ENCODE data around the gene ZNF70. TPM values are rescaled to one million over a fixed set of nuclear protein-coding genes. Genes with fewer than 3 reads are reported as not detected.

ZNF70 gene
- total and polyA plus RNA-seq, 2 of the 13 experiments (the other 11 are each of a cell fraction or from before 2014, with no cell fraction given) = 0.62 to 3.6 TPM

DNA sequence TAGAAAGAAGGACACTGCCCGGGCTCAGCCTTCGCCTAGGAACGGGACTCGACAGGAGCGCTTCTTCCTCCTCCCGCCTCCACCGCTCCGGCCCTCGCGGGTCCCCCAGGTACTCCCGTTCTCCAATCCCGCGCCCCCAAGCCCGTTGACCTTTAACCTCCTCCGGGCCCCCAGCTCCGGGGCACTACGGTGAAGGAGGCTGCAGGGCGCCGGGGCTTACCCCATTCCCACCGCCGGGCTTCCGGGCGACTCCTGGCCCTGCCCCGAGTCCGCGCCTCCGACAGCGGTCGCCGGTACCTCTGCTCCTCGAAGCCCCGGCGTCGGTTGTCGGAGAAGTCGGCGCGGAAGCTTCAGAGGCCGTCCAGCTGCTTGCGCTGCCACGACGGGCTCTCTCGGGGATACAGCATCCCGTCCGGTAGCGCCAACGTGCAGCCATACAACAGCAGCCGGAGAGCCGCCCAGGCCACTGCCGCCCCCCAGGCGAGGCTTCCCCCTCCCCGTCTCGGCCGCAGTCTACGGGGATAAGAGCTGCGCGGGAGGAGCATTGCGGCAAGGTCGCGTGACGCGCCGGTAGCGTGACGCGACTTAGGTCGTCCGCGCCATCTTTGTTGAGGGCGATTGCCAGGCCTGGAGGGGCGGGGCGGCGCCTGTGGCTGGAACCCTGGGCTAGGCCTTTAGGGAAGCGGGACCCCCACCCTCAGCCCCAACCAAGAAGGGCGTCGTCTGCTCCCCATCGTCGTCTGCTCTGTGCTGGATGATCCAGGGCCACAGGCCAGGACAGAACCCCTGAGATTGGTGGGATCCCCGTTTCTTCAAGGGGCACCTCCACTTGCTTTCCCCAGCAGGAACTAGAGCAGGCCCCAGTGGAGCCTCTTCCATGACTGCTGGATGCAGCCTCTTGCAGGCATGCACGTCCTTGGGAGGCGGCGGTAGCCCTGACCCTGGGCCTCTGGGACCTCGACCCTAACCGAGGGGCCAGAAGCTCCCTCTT, 33.8 kb downstream of the ZNF70 start (continued):
- TF ChIP-seq SYNCRIP (IDR thresholded peaks at IDR 0.05; ENCODE audit: insufficient read depth, low read depth, low read length) = no peak
- TF ChIP-seq SNAPC2 (CRISPR knock-in tag; IDR thresholded peaks at IDR 0.05) = 0 out of 2 replicates have a peak, but pooled peaks have one; percentile 65
- TF ChIP-seq ZC3H13 (CRISPR knock-in tag; IDR thresholded peaks at IDR 0.05) = peak; percentile 73; the same call in 1 of the 2 replicates
- no peak for TF ChIP-seq ZNF251 (CRISPR knock-in tag; IDR thresholded peaks at IDR 0.05)
- TF ChIP-seq STAT5B (CRISPR knock-in tag; IDR thresholded peaks at IDR 0.05) = no peak
- TF ChIP-seq PAX8 (CRISPR knock-in tag; IDR thresholded peaks at IDR 0.05; ENCODE audit: borderline replicate concordance) = no peak
- no peak for TF ChIP-seq SMARCC2 (IDR thresholded peaks at IDR 0.05)
- no peak for TF ChIP-seq SCMH1 (CRISPR knock-in tag; IDR thresholded peaks at IDR 0.05; ENCODE audit: borderline replicate concordance)
- no peak for TF ChIP-seq TAF15 (IDR thresholded peaks at IDR 0.05; ENCODE audit: low read depth, low read length, poor library complexity, severe bottlenecking)
- no peak for TF ChIP-seq JUNB (CRISPR knock-in tag; IDR thresholded peaks at IDR 0.05; ENCODE audit: borderline replicate concordance)
- TF ChIP-seq RXRA (CRISPR knock-in tag; IDR thresholded peaks at IDR 0.05) = peak; percentile 70; the same call in 1 of the 2 replicates
- TF ChIP-seq IKZF1 (IDR thresholded peaks at IDR 0.05) = no peak
- TF ChIP-seq, protein P1, sequence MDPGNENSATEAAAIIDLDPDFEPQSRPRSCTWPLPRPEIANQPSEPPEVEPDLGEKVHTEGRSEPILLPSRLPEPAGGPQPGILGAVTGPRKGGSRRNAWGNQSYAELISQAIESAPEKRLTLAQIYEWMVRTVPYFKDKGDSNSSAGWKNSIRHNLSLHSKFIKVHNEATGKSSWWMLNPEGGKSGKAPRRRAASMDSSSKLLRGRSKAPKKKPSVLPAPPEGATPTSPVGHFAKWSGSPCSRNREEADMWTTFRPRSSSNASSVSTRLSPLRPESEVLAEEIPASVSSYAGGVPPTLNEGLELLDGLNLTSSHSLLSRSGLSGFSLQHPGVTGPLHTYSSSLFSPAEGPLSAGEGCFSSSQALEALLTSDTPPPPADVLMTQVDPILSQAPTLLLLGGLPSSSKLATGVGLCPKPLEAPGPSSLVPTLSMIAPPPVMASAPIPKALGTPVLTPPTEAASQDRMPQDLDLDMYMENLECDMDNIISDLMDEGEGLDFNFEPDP (CRISPR knock-in tag; conservative IDR thresholded peaks at IDR 0.05) = 0 out of 2 replicates have a peak, but pooled peaks have one; percentile 20
- TF ChIP-seq ZNF589 (CRISPR knock-in tag; conservative IDR thresholded peaks at IDR 0.05) = peak; percentile 83
- TF ChIP-seq ZFP82 (CRISPR knock-in tag; IDR thresholded peaks at IDR 0.05; ENCODE audit: borderline replicate concordance) = no peak
- no peak for TF ChIP-seq GTF2F1 (IDR thresholded peaks at IDR 0.05; ENCODE audit: low read length)
- TF ChIP-seq, protein P2, sequence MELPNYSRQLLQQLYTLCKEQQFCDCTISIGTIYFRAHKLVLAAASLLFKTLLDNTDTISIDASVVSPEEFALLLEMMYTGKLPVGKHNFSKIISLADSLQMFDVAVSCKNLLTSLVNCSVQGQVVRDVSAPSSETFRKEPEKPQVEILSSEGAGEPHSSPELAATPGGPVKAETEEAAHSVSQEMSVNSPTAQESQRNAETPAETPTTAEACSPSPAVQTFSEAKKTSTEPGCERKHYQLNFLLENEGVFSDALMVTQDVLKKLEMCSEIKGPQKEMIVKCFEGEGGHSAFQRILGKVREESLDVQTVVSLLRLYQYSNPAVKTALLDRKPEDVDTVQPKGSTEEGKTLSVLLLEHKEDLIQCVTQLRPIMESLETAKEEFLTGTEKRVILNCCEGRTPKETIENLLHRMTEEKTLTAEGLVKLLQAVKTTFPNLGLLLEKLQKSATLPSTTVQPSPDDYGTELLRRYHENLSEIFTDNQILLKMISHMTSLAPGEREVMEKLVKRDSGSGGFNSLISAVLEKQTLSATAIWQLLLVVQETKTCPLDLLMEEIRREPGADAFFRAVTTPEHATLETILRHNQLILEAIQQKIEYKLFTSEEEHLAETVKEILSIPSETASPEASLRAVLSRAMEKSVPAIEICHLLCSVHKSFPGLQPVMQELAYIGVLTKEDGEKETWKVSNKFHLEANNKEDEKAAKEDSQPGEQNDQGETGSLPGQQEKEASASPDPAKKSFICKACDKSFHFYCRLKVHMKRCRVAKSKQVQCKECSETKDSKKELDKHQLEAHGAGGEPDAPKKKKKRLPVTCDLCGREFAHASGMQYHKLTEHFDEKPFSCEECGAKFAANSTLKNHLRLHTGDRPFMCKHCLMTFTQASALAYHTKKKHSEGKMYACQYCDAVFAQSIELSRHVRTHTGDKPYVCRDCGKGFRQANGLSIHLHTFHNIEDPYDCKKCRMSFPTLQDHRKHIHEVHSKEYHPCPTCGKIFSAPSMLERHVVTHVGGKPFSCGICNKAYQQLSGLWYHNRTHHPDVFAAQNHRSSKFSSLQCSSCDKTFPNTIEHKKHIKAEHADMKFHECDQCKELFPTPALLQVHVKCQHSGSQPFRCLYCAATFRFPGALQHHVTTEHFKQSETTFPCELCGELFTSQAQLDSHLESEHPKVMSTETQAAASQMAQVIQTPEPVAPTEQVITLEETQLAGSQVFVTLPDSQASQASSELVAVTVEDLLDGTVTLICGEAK (IDR thresholded peaks at IDR 0.05) = no peak
- TF ChIP-seq, protein P2 (CRISPR knock-in tag; IDR thresholded peaks at IDR 0.05) = peak; percentile 65; the same call in 1 of the 2 replicates
- no peak for TF ChIP-seq ZNF878 (CRISPR knock-in tag; IDR thresholded peaks at IDR 0.05)
- TF ChIP-seq RARA (CRISPR knock-in tag; IDR thresholded peaks at IDR 0.05) = no peak; the same call in 1 of the 2 replicates
